HG03378 (cell line): ENCODE results near the gene TMEM17.
A peak's percentile ranks its signal among the peaks of the same experiment; 100 is the strongest.

ENCODE experiments used
- ATAC-seq: cut with Tn5 transposase; IDR thresholded peaks from one replicate; pipeline ENCODE4 v1.9.1; 2021; ENCODE audit warnings: mild to moderate bottlenecking, moderate library complexity; ENCODE audit not compliant: unreplicated experiment

Gene TMEM17

GRCh38 chr2:62458206-62458641, 47.8 kb downstream of the TMEM17 start:
- ATAC-seq = no peak

- no peak for ATAC-seq
Observed at GRCh38 chr2:62457556-62457955, 48.4 kb downstream of the TMEM17 start.

- ATAC-seq = peak; percentile 85
Observed at GRCh38 chr2:62456721-62457539, 49.1 kb downstream of the TMEM17 start.

- ATAC-seq = no peak
Observed at GRCh38 chr2:62455957-62456692, 49.9 kb downstream of the TMEM17 start.

GRCh38 chr2:62453955-62454354, 52.0 kb downstream of the TMEM17 start:
- no peak for ATAC-seq

GRCh38 chr2:62452701-62453454, 53.1 kb downstream of the TMEM17 start:
- ATAC-seq = no peak

- no peak for ATAC-seq
Observed at GRCh38 chr2:62450716-62451191, 55.2 kb downstream of the TMEM17 start.
